HuH-7 (cell line): ENCODE data around the gene S100A13.

ENCODE experiments used
- DNase-seq: peaks from one replicate; pipeline ENCODE4 v3.0.0; 2011; ENCODE audit warnings: low spot score

S100A13 gene

GRCh38 chr1:153569465-153569864 lies 57.8 kb downstream of the S100A13 start:
- DNase-seq, result no peak
